ENCODE data around the gene JAKMIP1.

DNA sequence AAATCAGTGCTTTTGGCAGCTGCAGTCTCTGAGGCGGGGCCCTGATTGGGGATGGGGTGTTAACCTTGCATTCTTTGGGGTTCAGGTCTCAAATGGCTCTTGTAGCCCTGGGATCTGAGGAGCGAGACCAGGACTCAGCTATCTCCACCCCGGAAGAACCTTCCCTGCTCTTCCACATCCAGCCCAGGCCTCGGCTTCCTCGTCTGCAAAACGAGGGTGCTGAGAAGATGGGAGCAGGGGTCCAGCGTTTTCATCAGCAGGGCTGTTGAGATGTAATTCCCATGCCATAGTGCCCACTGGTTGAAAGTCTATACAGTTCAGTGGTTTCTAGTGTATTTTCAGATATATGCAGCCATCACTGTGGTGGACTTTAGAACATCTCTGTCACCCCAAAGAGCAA is 34.7 kb upstream of the JAKMIP1 start:
- no peak for TF ChIP-seq EZH2 (IDR thresholded peaks at IDR 0.05; ENCODE audit: insufficient read depth, poor library complexity, severe bottlenecking)
- no peak for TF ChIP-seq EZH2phosphoT487 (IDR thresholded peaks at IDR 0.05; ENCODE audit: insufficient read depth, low read depth)

Data from GM23248 (cell line).